HG03460 (cell line): ENCODE measurements around the gene MT1HL1.
"Not testable (repeated sequence)": the region's sequence is repeated elsewhere in the genome, so short reads cannot be mapped to it uniquely, and the experiment has no call there.

Experiments used
- ATAC-seq: cut with Tn5 transposase; IDR thresholded peaks from one replicate; pipeline ENCODE4 v1.9.1; 2021; ENCODE audit not compliant: unreplicated experiment

Gene MT1HL1

DNA sequence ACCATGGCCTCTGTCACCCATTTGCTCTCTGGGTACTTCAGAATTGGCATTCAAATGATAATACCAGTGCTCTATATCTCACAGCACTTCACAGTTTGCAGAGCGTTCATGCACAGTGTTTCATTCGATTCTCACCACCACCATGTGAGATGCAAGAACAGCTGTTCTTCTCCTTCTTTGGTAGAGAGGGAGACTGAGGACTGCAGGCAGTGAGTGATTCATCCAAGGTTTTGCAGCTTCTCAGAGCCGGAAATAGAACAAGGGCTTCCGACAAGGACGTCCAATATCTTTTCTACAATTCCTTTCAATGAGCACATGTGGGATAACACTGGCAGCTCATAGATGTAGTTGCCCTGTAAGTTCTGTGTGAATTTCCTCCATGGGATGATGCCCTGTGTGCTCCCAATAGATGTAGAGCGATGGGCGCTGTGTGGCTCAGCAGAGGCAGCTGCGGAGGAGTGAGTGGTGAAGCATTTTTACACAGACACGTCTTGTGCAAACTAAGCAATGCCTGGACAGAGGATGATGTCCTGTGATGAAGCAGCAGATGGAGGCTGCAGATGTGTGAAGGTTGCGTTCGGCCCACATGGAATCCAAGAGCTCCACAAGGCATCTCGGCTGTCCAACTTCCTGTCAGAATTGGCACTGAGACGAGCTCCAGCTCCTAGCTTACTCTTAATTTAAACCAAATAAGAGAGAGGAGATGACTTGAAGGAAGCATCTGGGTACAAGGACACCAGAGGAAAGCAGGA is 24.9 kb downstream of the MT1HL1 start:
- no peak for ATAC-seq

DNA sequence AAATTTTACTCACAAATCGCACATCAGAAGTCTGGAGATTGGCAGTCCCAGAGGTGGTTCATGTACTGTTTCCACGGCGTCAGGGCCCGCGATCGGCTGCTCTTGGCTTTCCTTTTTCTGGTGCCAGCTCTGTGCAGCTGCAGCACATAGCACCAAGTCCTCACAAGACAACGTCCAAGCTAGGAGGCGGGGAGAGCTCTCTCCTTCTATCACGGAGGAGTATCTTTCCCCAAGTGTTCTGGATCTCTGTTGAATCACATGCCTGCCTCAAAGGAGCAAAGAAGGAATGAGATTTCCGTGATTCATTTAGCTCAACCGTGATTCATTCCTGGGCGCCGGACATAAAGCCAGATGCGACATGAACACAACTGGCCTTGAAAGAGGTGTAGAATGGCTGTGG is 25.5 kb downstream of the MT1HL1 start:
- no peak for ATAC-seq

DNA sequence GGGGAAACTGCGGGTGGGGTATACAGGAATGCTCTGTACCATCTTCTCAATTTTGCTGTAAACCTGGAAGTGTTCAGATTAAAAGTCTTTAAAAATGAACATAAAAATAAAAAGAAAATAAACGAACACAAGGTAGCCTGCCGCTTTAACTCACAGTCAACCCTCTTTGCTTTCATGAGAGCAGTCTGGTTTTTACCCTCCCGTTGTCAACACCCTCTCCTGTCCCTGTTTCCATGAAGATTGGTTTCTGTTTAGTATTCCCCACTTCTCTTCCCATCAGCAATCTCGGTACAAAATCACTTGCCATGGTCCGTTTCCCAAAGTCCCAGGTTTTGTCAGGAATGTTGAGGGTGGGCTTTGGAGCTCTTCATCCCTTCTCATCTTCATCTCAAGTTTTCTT is 28.8 kb downstream of the MT1HL1 start:
- ATAC-seq = no peak

DNA sequence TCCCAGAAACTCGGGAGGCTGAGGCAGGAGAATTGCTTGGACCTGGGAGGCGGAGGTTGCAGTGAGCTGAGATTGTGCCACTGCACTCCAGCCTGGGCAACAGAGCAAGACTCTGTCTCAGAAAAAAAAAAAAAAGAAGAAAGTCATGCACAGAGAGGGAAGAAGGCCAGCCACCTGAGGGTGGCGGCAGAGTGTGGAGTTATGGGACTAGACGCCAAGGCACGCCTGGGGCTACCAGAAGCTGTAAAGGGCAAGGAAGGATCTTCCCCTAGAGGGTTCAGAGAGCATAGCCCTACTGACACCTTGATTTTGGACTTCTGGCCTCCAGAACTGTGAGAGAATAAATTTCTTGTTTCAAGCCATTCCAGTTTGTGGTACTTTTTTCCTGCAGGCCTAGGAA is 30.2 kb downstream of the MT1HL1 start:
- ATAC-seq = not testable (repeated sequence)

DNA sequence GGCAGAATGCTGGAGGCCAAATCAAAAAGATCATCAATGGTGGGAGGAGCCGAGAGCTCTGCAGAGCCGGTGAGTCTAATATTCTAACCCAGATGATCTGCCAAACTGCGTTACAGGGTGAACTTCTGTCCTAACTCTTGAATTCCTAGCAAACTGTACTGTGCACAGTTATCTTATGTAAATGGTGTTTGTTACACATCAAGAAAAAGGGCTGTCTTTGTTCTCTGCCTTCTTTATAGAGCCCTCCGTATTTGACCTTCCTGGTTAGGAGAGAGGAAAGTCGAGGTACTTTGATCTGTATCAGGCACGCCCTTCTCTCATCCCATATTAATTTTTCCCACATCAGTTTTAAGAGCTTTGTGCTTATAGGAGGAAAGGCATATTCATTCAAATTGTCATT is 37.6 kb downstream of the MT1HL1 start:
- ATAC-seq = no peak

DNA sequence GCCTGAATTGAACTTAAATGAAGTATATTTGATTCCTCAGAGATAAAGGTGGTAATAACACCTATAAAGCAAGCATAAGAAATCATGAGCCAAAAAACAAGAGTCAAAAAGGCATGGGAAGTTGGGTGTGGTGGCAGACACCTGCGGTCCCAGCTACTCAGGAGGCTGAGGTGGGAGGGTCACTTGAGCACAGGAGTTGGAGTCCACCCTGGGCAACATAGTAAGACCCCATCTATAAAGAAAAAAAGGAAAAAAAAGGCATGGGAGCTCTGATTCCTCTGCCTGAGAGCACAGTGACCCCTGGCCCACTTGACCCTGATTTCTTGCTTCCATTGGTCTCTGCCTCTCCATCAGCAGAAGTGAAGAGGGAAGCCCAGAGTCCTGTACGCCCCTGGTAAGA is 40.3 kb downstream of the MT1HL1 start:
- no peak for ATAC-seq

DNA sequence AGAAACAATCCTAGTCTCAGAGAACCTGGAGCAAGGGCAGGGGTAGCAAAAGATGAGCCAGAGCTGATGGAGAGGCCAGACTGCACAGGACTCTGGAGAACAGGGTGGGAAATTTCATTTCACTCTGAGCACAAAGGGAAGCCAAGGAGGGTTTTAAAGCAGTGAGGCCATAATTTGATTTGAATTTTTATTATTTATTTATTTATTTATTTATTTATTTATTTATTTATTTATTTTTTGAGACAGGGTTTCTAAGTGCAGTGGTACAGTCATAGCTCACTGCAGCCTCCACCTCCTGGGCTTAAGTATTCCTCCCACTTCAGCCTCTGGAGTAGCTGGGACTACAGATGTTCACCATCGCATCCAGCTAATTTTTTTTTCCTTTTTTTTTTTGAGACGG is 45.1 kb downstream of the MT1HL1 start:
- no peak for ATAC-seq

DNA sequence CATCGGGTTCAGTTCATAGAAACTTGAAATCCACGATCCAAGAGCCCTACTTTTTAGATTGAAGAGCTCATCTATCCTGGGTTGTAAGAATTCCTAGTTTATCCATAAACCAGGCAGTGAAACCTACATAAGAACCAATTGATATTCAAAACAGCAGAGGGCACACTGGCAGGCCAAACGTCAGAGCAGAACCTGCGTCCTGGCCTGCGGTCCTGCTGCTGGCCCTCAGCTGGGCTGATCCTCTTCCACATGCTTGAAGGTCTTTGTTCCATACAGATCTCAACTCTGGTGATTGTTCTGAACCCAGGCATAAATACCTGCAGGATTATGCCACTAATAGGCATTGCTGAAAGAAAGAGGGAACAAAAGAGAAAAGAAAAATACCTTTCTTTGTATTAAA is 47.0 kb downstream of the MT1HL1 start:
- ATAC-seq = no peak
